ENCODE data around the gene CBX7. TPM values are rescaled to one million over a fixed set of nuclear protein-coding genes. Genes with fewer than 3 reads are reported as not detected.

The CBX7 gene
- total RNA-seq, 1 donor, result 28.8 TPM

GRCh38 chr22:39125622-39126021 is 26.9 kb downstream of the CBX7 start:
- H3K4me3 ChIP-seq (ENCODE audit: low read length), result no peak overlapping the region
- H3K27me3 ChIP-seq (ENCODE audit: insufficient read depth, low read length), result no peaks in the 10 kb centered on the region

GRCh38 chr22:39123751-39124581 is 28.5 kb downstream of the CBX7 start:
- no peaks in the 10 kb centered on the region for H3K27me3 ChIP-seq (ENCODE audit: insufficient read depth, low read length)
- no peaks in the 10 kb centered on the region for H3K9me3 ChIP-seq (ENCODE audit: low read depth, low read length)
- H3K4me3 ChIP-seq (ENCODE audit: low read length), result no peak overlapping the region
- peaks cover 3% of the 10 kb centered on the region for H3K4me1 ChIP-seq (ENCODE audit: insufficient read depth, low read length)

More at GRCh38 chr22:39125622-39126021, 26.9 kb downstream of the CBX7 start:
- Histone ChIP-seq H3K4me1 (ENCODE audit: insufficient read depth, low read length) (peaks cover 3% of the 10 kb centered on the region), H3K9me3 (ENCODE audit: low read depth, low read length) (no peaks in the 10 kb centered on the region)

- Histone ChIP-seq H3K27me3 (ENCODE audit: insufficient read depth, low read length) (no peaks in the 10 kb centered on the region), H3K4me1 (ENCODE audit: insufficient read depth, low read length) (peaks cover 10% of the 10 kb centered on the region), H3K9me3 (ENCODE audit: low read depth, low read length) (no peaks in the 10 kb centered on the region), H3K4me3 (ENCODE audit: low read length) (no peak overlapping the region)
Measured at GRCh38 chr22:39122772-39123470, 29.6 kb downstream of the CBX7 start.

- Histone ChIP-seq H3K27me3 (ENCODE audit: insufficient read depth, low read length) (no peaks in the 10 kb centered on the region), H3K4me1 (ENCODE audit: insufficient read depth, low read length) (peaks cover 30% of the 10 kb centered on the region), H3K4me3 (ENCODE audit: low read length) (no peak overlapping the region), H3K9me3 (ENCODE audit: low read depth, low read length) (no peaks in the 10 kb centered on the region)
Measured at GRCh38 chr22:39120983-39121382, 31.5 kb downstream of the CBX7 start.

GRCh38 chr22:39117585-39118191 is 34.8 kb downstream of the CBX7 start:
- no peaks in the 10 kb centered on the region for H3K27me3 ChIP-seq (ENCODE audit: insufficient read depth, low read length)
- H3K4me3 ChIP-seq (ENCODE audit: low read length), result no peak overlapping the region

GRCh38 chr22:39115977-39116621 is 36.4 kb downstream of the CBX7 start:
- H3K27me3 ChIP-seq (ENCODE audit: insufficient read depth, low read length), result no peaks in the 10 kb centered on the region
- H3K9me3 ChIP-seq (ENCODE audit: low read depth, low read length), result no peaks in the 10 kb centered on the region
- H3K4me3 ChIP-seq (ENCODE audit: low read length), result no peak overlapping the region
- peaks cover 42% of the 10 kb centered on the region for H3K4me1 ChIP-seq (ENCODE audit: insufficient read depth, low read length)

More at GRCh38 chr22:39117585-39118191, 34.8 kb downstream of the CBX7 start:
- H3K9me3 ChIP-seq (ENCODE audit: low read depth, low read length), result no peaks in the 10 kb centered on the region
- peaks cover 44% of the 10 kb centered on the region for H3K4me1 ChIP-seq (ENCODE audit: insufficient read depth, low read length)

GRCh38 chr22:39115570-39115969 is 36.9 kb downstream of the CBX7 start:
- Histone ChIP-seq H3K4me1 (ENCODE audit: insufficient read depth, low read length) (peaks cover 47% of the 10 kb centered on the region), H3K27me3 (ENCODE audit: insufficient read depth, low read length) (no peaks in the 10 kb centered on the region), H3K9me3 (ENCODE audit: low read depth, low read length) (no peaks in the 10 kb centered on the region), H3K4me3 (ENCODE audit: low read length) (no peak overlapping the region)

- Histone ChIP-seq H3K4me3 (ENCODE audit: low read length) (no peak overlapping the region), H3K4me1 (ENCODE audit: insufficient read depth, low read length) (peaks cover 52% of the 10 kb centered on the region), H3K27me3 (ENCODE audit: insufficient read depth, low read length) (no peaks in the 10 kb centered on the region), H3K9me3 (ENCODE audit: low read depth, low read length) (no peaks in the 10 kb centered on the region)
Measured at GRCh38 chr22:39114112-39114511, 38.4 kb downstream of the CBX7 start.

- Histone ChIP-seq H3K27me3 (ENCODE audit: insufficient read depth, low read length) (no peaks in the 10 kb centered on the region), H3K4me3 (ENCODE audit: low read length) (no peak overlapping the region), H3K4me1 (ENCODE audit: insufficient read depth, low read length) (peaks cover 24% of the 10 kb centered on the region), H3K9me3 (ENCODE audit: low read depth, low read length) (no peaks in the 10 kb centered on the region)
Measured at GRCh38 chr22:39110631-39111561, 41.6 kb downstream of the CBX7 start.

GRCh38 chr22:39109361-39109760 is 43.1 kb downstream of the CBX7 start:
- Histone ChIP-seq H3K4me3 (ENCODE audit: low read length) (no peak overlapping the region), H3K4me1 (ENCODE audit: insufficient read depth, low read length) (peaks cover 11% of the 10 kb centered on the region), H3K27me3 (ENCODE audit: insufficient read depth, low read length) (no peaks in the 10 kb centered on the region), H3K9me3 (ENCODE audit: low read depth, low read length) (no peaks in the 10 kb centered on the region)

GRCh38 chr22:39108487-39108886 is 44.0 kb downstream of the CBX7 start:
- H3K4me1 ChIP-seq (ENCODE audit: insufficient read depth, low read length), result peaks cover 11% of the 10 kb centered on the region
- no peaks in the 10 kb centered on the region for H3K27me3 ChIP-seq (ENCODE audit: insufficient read depth, low read length)
- no peak overlapping the region for H3K4me3 ChIP-seq (ENCODE audit: low read length)
- H3K9me3 ChIP-seq (ENCODE audit: low read depth, low read length), result no peaks in the 10 kb centered on the region

- Histone ChIP-seq H3K4me3 (ENCODE audit: low read length) (no peak overlapping the region), H3K9me3 (ENCODE audit: low read depth, low read length) (no peaks in the 10 kb centered on the region), H3K4me1 (ENCODE audit: insufficient read depth, low read length) (peaks cover 11% of the 10 kb centered on the region), H3K27me3 (ENCODE audit: insufficient read depth, low read length) (no peaks in the 10 kb centered on the region)
Measured at GRCh38 chr22:39106326-39106725, 46.2 kb downstream of the CBX7 start.

- no peak overlapping the region for H3K4me3 ChIP-seq (ENCODE audit: low read length)
- H3K27me3 ChIP-seq (ENCODE audit: insufficient read depth, low read length), result no peaks in the 10 kb centered on the region
- H3K4me1 ChIP-seq (ENCODE audit: insufficient read depth, low read length), result peaks cover 20% of the 10 kb centered on the region
- no peaks in the 10 kb centered on the region for H3K9me3 ChIP-seq (ENCODE audit: low read depth, low read length)
Measured at GRCh38 chr22:39103431-39103830, 49.0 kb downstream of the CBX7 start.

- Histone ChIP-seq H3K4me1 (ENCODE audit: insufficient read depth, low read length) (peaks cover 42% of the 10 kb centered on the region), H3K4me3 (ENCODE audit: low read length) (no peak overlapping the region), H3K27me3 (ENCODE audit: insufficient read depth, low read length) (no peaks in the 10 kb centered on the region), H3K9me3 (ENCODE audit: low read depth, low read length) (no peaks in the 10 kb centered on the region)
Measured at GRCh38 chr22:39101226-39101625, 51.3 kb downstream of the CBX7 start.
